Breast epithelium (tissue), 4 donors: Measurements from ENCODE around the gene PPP4R1. TPM values are rescaled to one million over a fixed set of nuclear protein-coding genes. Genes with fewer than 3 reads are reported as not detected.

Source experiments
- DNase-seq, 2 donors: peaks; one replicate each; pipeline ENCODE4 v3.0.0-alpha.2; 2019; ENCODE audit warnings: low spot score in 2 of 2
- H3K27ac ChIP-seq, 2 donors: fragments of 200-600 bp; sonication (generic) in 1 of 2; one replicate each; pipeline ENCODE4 v1.5.1; 2016 to 2019; ENCODE audit warnings: mild to moderate bottlenecking in 1 of 2
- H3K27me3 ChIP-seq, 2 donors: fragments of 200-600 bp; sonication (generic) in 1 of 2; one replicate each; pipeline versions ENCODE4 v1.5.1 to v1.6.0; 2017 to 2019; ENCODE audit warnings: control low read depth in 1 of 2, mild to moderate bottlenecking in 1 of 2
- H3K36me3 ChIP-seq: fragments of 200-600 bp; one replicate; pipeline ENCODE4 v1.5.1; 2019
- H3K4me1 ChIP-seq, 2 donors: fragments of 200-600 bp; sonication (generic); one replicate each; pipeline ENCODE4 v1.5.1; 2016 to 2019; ENCODE audit warnings: control low read depth in 1 of 2
- H3K4me3 ChIP-seq, 3 donors: fragments of 200-600 bp; sonication (generic); 1 replicate in 2 of 3; 2 replicates in 1 of 3; pipeline ENCODE4 v1.5.1; 2016 to 2019; ENCODE audit warnings: mild to moderate bottlenecking in 3 of 3, moderate library complexity in 2 of 3
- H3K9me3 ChIP-seq, 2 donors: fragments of 200-600 bp; sonication (generic) in 1 of 2; one replicate each; pipeline ENCODE4 v1.5.1; 2016 to 2019; ENCODE audit warnings: control low read depth in 1 of 2
- POLR2A ChIP-seq: fragments of 450-650 bp; IDR thresholded peaks from one replicate; pipeline ENCODE4 v1.6.1; 2016; ENCODE audit warnings: antibody characterized with exemption, mild to moderate bottlenecking, moderate library complexity
- POLR2AphosphoS5 ChIP-seq, 3 donors: sonication (generic); formaldehyde crosslinking; IDR thresholded peaks; one replicate each; pipeline ENCODE4 v1.6.1; 2017; ENCODE audit warnings: antibody characterized with exemption in 3 of 3
- intact Hi-C: fragments of 100-400 bp; cut with DNase I; formaldehyde crosslinking; loops from one replicate; pipeline ENCODE4 v1.15.1; 2023; ENCODE audit warnings: low total_unique reads
- total RNA-seq, 3 donors: library from RNA; depleted of rRNA; stranded (reverse); fragments of >200 nt; gene quantifications; one replicate each; pipeline ENCODE4 v1.1.0, GENCODE V29; 2016
- TF ChIP-seq, protein P1 (sequence below), 3 donors: fragments of 450-650 bp; IDR thresholded peaks; one replicate each; pipeline ENCODE4 v1.5.1; 2016 to 2017; ENCODE audit warnings: antibody characterized with exemption in 3 of 3, mild to moderate bottlenecking in 3 of 3, moderate library complexity in 3 of 3

Gene PPP4R1
- total RNA-seq, 3 donors from 2014 or later = 66.7 to 139 (median 93.4) TPM

DNA sequence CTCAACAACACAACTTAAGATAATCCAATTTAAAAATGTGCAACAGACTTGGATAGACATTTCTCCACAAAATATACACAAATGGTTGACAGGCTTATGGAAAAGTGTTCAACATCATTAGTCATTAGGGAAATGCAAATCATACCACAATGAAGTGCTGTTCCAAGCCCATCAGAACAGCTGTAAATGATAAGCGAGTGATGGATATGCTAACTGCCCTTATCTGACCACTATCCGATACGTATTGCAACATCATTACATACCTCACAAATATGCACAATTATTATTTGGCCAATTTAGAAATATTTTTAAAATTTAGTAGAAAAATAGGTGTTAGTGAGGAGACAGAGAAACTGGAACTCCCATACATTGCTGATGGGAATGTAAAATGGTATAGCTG is 62.2 kb downstream of the PPP4R1 start:
- Histone ChIP-seq H3K4me1 (no peaks in the 10 kb centered on the region), H3K9me3 (no peaks in the 10 kb centered on the region), H3K27me3 (no peaks in the 10 kb centered on the region), H3K4me3 (no peak overlapping the region), H3K27ac (no peak overlapping the region), H3K36me3 (peaks cover 5% of the 10 kb centered on the region)
- TF ChIP-seq POLR2AphosphoS5 (IDR thresholded peaks at IDR 0.05) (no peak), POLR2A (no peak)
- TF ChIP-seq, protein P1, sequence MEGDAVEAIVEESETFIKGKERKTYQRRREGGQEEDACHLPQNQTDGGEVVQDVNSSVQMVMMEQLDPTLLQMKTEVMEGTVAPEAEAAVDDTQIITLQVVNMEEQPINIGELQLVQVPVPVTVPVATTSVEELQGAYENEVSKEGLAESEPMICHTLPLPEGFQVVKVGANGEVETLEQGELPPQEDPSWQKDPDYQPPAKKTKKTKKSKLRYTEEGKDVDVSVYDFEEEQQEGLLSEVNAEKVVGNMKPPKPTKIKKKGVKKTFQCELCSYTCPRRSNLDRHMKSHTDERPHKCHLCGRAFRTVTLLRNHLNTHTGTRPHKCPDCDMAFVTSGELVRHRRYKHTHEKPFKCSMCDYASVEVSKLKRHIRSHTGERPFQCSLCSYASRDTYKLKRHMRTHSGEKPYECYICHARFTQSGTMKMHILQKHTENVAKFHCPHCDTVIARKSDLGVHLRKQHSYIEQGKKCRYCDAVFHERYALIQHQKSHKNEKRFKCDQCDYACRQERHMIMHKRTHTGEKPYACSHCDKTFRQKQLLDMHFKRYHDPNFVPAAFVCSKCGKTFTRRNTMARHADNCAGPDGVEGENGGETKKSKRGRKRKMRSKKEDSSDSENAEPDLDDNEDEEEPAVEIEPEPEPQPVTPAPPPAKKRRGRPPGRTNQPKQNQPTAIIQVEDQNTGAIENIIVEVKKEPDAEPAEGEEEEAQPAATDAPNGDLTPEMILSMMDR (IDR thresholded peaks at IDR 0.05) = no peak
- no peak for DNase-seq
- intact Hi-C loops = no loop called here

DNA sequence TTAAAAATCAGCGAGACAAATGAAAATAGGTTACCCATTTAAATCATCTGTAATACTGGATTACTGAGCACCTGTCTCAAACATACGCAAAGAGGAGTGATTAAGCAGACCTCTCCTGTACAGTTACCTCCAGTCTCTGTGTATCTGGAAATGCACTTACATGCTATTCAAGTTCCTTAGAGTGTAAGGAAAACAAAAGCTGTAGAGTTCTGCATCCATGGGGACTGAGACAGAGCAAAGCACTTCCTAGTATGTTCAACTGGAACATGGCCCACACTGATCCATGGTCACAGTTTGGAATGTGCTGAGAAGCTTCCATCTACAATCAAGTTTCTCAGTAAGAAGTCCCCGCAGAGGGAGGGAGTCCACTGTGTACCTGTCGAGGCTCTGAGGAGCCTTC is 63.9 kb downstream of the PPP4R1 start:
- H3K27me3 ChIP-seq = no peaks in the 10 kb centered on the region
- no peaks in the 10 kb centered on the region for H3K9me3 ChIP-seq
- no peak overlapping the region for H3K4me3 ChIP-seq
- intact Hi-C loops = no loop called here
- H3K27ac ChIP-seq = no peak overlapping the region
- H3K4me1 ChIP-seq = no peaks in the 10 kb centered on the region
- TF ChIP-seq POLR2A (no peak), POLR2AphosphoS5 (IDR thresholded peaks at IDR 0.05) (no peak)
- TF ChIP-seq, protein P1 (IDR thresholded peaks at IDR 0.05) = no peak
- no peaks in the 10 kb centered on the region for H3K36me3 ChIP-seq
- DNase-seq = no peak

- no peaks in the 10 kb centered on the region for H3K27me3 ChIP-seq
- no peaks in the 10 kb centered on the region for H3K4me1 ChIP-seq
- intact Hi-C loops = no loop called here
- no peaks in the 10 kb centered on the region for H3K9me3 ChIP-seq
- no peak overlapping the region for H3K4me3 ChIP-seq
- no peak for DNase-seq
- no peaks in the 10 kb centered on the region for H3K36me3 ChIP-seq
- no peak for TF ChIP-seq POLR2A
- TF ChIP-seq, protein P1 (IDR thresholded peaks at IDR 0.05) = no peak
- no peak for TF ChIP-seq POLR2AphosphoS5 (IDR thresholded peaks at IDR 0.05)
- H3K27ac ChIP-seq = no peak overlapping the region
These were observed 65.0 kb downstream of the PPP4R1 start for GRCh38 chr18:9549405-9549804.

DNA sequence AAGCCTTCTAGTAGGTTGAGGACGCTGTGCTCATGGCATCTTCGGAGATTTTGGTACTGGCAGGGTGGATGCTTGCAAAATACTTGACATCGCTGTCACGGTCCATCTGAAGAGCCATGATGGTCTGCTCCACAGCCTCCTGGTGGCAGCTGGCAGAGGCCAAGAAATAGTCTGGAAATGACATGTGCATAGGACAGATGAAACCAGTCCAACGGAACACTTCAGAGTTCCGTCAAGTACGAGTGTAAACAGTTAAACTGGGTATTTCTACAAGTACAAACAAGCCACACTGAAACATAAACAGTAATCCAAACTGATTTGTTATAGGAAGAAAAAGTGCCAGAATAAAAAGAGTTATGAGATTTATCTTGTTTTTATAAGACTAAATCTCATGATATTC is 66.6 kb downstream of the PPP4R1 start:
- no peak overlapping the region for H3K4me3 ChIP-seq
- no peaks in the 10 kb centered on the region for H3K4me1 ChIP-seq
- TF ChIP-seq, protein P1 (IDR thresholded peaks at IDR 0.05) = no peak
- TF ChIP-seq POLR2A = no peak
- no peak for TF ChIP-seq POLR2AphosphoS5 (IDR thresholded peaks at IDR 0.05)
- no peaks in the 10 kb centered on the region for H3K36me3 ChIP-seq
- no peaks in the 10 kb centered on the region for H3K9me3 ChIP-seq
- H3K27ac ChIP-seq = no peak overlapping the region
- DNase-seq = no peak
- H3K27me3 ChIP-seq = no peaks in the 10 kb centered on the region
- intact Hi-C loops = no loop called here

DNA sequence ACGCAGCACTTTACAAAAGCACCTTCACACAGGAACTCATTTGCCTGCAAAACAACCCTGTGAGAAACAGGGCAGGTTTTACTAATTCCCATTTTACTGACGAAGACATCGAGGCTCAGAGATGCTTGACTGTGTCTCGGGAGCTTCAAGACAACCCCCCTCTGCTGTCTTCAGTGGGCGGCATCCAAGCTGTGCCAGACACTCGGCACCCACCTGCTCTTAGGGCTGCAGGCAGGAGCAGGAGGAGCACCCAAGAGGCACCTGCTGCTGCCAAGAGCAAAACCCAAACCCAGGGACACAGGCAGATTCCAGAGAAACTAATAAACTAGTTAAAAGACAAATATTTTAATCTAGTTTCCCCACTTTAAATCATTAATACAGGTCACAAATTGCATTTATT is 67.9 kb downstream of the PPP4R1 start:
- Histone ChIP-seq H3K4me1 (no peaks in the 10 kb centered on the region), H3K27me3 (no peaks in the 10 kb centered on the region), H3K9me3 (no peaks in the 10 kb centered on the region), H3K4me3 (no peak overlapping the region), H3K27ac (no peak overlapping the region), H3K36me3 (no peaks in the 10 kb centered on the region)
- TF ChIP-seq POLR2A (no peak), POLR2AphosphoS5 (IDR thresholded peaks at IDR 0.05) (no peak)
- TF ChIP-seq, protein P1 (IDR thresholded peaks at IDR 0.05) = no peak
- no peak for DNase-seq
- intact Hi-C loops = no loop called here
